ENCODE results near the gene ZC3H18.

The ZC3H18 gene

DNA sequence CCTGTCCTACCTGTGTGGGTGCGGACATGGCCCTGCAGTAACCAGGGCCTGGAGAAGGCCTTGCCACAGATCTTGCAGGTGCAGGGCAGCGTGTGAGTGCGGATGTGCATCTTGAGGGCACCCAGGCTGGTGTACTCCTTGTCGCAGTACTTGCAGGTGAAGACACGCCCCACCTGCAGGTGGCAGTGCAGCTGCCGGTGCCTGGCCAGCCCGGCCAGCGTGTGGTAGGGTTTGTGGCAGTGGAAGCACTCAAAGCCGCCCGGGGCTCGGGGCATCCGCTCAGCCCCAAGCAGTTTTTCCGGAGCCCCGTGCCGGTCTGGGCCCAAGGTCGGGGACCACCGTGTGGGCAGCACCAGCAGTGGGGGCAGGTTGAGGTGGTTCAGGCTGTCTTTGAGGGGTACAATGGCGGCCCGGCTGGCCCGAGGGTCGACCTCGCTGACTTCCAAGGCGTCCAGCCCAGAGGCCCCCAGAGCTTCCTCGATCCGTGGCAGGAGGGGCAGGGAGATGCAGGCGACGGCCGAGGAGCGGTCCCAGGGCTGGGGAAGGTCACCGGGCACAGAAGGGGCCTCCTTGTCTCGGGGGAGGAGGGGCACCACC is 111.0 kb downstream of the ZC3H18 start:
- TF ChIP-seq, protein P1, sequence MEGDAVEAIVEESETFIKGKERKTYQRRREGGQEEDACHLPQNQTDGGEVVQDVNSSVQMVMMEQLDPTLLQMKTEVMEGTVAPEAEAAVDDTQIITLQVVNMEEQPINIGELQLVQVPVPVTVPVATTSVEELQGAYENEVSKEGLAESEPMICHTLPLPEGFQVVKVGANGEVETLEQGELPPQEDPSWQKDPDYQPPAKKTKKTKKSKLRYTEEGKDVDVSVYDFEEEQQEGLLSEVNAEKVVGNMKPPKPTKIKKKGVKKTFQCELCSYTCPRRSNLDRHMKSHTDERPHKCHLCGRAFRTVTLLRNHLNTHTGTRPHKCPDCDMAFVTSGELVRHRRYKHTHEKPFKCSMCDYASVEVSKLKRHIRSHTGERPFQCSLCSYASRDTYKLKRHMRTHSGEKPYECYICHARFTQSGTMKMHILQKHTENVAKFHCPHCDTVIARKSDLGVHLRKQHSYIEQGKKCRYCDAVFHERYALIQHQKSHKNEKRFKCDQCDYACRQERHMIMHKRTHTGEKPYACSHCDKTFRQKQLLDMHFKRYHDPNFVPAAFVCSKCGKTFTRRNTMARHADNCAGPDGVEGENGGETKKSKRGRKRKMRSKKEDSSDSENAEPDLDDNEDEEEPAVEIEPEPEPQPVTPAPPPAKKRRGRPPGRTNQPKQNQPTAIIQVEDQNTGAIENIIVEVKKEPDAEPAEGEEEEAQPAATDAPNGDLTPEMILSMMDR (IDR thresholded peaks at IDR 0.05; ENCODE audit: low read depth, low read length), result peak; percentile 46
- no peaks in the 10 kb centered on the region; the same call in 1 of the 2 replicates for H3K9me3 ChIP-seq
- no peak overlapping the region for H3K4me3 ChIP-seq (ENCODE audit: low read depth, low read length)
- no peak for DNase-seq
- peaks cover 69% of the 10 kb centered on the region for H3K27me3 ChIP-seq
- H3K4me1 ChIP-seq, result no peaks in the 10 kb centered on the region; the same call in 1 of the 2 replicates
- no peaks in the 10 kb centered on the region for H3K36me3 ChIP-seq
